Ascending aorta (tissue), 2 donors: ENCODE measurements around the gene METTL24. TPM values are rescaled to one million over a fixed set of nuclear protein-coding genes. Genes with fewer than 3 reads are reported as not detected.
"Not testable (repeated sequence)": the region's sequence is repeated elsewhere in the genome, so short reads cannot be mapped to it uniquely, and the experiment has no call there.

Experiments
- DNase-seq, 2 donors: peaks; one replicate each; pipeline ENCODE4 v3.0.0-alpha.2; 2019; ENCODE audit warnings: low spot score in 2 of 2
- H3K27ac ChIP-seq, 2 donors: fragments of 200-600 bp; sonication (generic); one replicate each; pipeline ENCODE4 v1.5.1; 2016 to 2017; ENCODE audit warnings: mild to moderate bottlenecking in 1 of 2
- H3K27me3 ChIP-seq: fragments of 200-600 bp; sonication (generic); one replicate; pipeline ENCODE4 v1.5.1; 2017
- H3K36me3 ChIP-seq, 2 donors: fragments of 200-600 bp; sonication (generic); one replicate each; pipeline ENCODE4 v1.5.1; 2016
- H3K4me1 ChIP-seq, 2 donors: fragments of 200-600 bp; sonication (generic); one replicate each; pipeline ENCODE4 v1.5.1; 2016 to 2017; ENCODE audit warnings: mild to moderate bottlenecking in 1 of 2
- H3K4me3 ChIP-seq, 2 donors: fragments of 200-600 bp; sonication (generic); one replicate each; pipeline ENCODE4 v1.5.1; 2016 to 2017; ENCODE audit warnings: mild to moderate bottlenecking in 1 of 2
- H3K9me3 ChIP-seq, 2 donors: fragments of 200-600 bp; sonication (generic); one replicate each; pipeline ENCODE4 v1.5.1; 2016
- intact Hi-C: fragments of 100-400 bp; cut with DNase I; formaldehyde crosslinking; loops from one replicate; pipeline ENCODE4 v1.15.1; 2023
- total RNA-seq: library from RNA; depleted of rRNA; stranded (reverse); fragments of >200 nt; gene quantifications from one replicate; pipeline ENCODE4 v1.1.0, GENCODE V29; 2016
- TF ChIP-seq, protein P1 (sequence below), 3 experiments: fragments of 200-600 bp in 2 of 3; fragments of 450-650 bp in 1 of 3; sonication (generic) in 2 of 3; IDR thresholded peaks; one replicate each; pipeline ENCODE4 v1.5.1; 2016 to 2019; ENCODE audit warnings: antibody characterized with exemption in 3 of 3, mild to moderate bottlenecking in 1 of 3, moderate library complexity in 1 of 3

The METTL24 gene
- total RNA-seq, 1 donor from 2014 or later: 2.0 TPM

DNA sequence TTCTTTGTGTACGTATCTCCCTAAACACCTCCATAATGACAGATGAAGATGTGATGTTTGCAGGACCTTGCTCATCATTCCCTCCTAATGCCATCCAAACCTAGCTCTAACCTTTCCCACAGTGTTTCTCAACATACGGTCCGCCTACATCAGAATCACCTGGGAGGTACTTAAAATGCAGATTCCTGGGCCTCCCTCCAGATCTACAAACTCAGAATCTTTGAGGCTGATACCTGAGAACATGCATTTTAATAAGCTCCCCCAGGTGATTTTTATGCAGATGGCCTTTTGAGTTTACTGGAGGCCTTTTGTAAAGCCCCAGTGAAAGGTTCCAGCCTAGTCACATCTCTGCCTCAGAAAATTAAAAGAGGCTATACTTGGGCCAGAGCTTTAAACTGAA is 40.5 kb downstream of the METTL24 start:
- intact Hi-C loops: no loop called here
- Histone ChIP-seq H3K27ac (no peak overlapping the region), H3K9me3 (no peaks in the 10 kb centered on the region), H3K4me1 (no peaks in the 10 kb centered on the region), H3K36me3 (peaks cover 0 to 10% of the 10 kb centered on the region in 2 donors), H3K27me3 (no peaks in the 10 kb centered on the region), H3K4me3 (no peak overlapping the region)
- TF ChIP-seq, protein P1, sequence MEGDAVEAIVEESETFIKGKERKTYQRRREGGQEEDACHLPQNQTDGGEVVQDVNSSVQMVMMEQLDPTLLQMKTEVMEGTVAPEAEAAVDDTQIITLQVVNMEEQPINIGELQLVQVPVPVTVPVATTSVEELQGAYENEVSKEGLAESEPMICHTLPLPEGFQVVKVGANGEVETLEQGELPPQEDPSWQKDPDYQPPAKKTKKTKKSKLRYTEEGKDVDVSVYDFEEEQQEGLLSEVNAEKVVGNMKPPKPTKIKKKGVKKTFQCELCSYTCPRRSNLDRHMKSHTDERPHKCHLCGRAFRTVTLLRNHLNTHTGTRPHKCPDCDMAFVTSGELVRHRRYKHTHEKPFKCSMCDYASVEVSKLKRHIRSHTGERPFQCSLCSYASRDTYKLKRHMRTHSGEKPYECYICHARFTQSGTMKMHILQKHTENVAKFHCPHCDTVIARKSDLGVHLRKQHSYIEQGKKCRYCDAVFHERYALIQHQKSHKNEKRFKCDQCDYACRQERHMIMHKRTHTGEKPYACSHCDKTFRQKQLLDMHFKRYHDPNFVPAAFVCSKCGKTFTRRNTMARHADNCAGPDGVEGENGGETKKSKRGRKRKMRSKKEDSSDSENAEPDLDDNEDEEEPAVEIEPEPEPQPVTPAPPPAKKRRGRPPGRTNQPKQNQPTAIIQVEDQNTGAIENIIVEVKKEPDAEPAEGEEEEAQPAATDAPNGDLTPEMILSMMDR (IDR thresholded peaks at IDR 0.05): no peak
- DNase-seq: no peak

DNA sequence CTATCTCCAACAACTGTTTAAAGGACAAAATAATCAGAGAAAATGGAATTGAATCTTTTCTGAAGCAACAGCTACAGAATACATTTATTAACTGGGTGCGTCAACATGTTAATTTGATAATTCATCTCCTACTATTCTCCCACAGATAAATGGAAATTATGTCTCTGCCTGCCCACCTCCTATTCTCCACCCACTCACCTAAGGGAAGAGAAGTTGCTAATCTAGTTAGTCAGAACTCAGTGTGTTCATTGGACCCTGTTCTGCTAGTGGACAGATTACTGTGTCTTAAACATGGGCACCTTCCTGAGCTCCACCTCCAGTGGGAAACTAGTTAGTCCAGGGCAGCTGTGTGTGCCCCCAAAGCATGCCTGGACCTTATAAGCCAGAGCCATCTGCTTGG is 41.0 kb downstream of the METTL24 start:
- DNase-seq: no peak

DNA sequence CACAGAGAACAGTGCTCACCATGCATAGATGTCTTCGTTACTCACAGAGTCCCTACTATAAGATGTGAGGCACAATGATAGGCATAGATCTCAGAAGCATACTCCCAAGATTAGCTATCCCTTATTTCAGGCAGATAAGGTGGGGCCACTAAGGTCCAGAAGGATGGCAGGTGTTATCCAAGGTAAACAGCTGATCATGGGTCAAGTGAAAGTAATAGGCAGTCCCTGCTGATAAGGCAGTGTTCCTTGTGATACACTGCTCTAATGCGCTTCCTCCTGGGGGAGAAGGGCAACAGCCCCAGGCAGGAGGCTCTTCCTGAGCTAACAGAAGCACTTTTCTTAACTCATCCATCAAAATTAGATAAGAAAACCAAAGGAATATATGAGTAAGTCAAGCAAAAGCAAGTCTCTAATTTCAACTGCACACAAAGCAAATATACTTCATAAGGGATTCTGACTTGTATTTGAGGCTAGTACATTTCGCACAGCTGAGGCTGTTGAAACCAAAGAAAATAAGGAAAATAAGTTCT is 42.2 kb downstream of the METTL24 start:
- intact Hi-C loops: no loop called here
- H3K4me1 ChIP-seq: no peaks in the 10 kb centered on the region
- DNase-seq: no peak
- H3K27ac ChIP-seq: no peak overlapping the region
- H3K27me3 ChIP-seq: no peaks in the 10 kb centered on the region
- TF ChIP-seq, protein P1 (IDR thresholded peaks at IDR 0.05): no peak
- H3K36me3 ChIP-seq: peaks cover 0 to 10% of the 10 kb centered on the region in 2 donors
- no peak overlapping the region for H3K4me3 ChIP-seq
- H3K9me3 ChIP-seq: no peaks in the 10 kb centered on the region

More for the DNA sequence above, 41.0 kb downstream of the METTL24 start:
- intact Hi-C loops: no loop called here
- Histone ChIP-seq H3K27me3 (no peaks in the 10 kb centered on the region), H3K9me3 (no peaks in the 10 kb centered on the region), H3K4me3 (no peak overlapping the region), H3K36me3 (peaks cover 0 to 10% of the 10 kb centered on the region in 2 donors), H3K27ac (no peak overlapping the region), H3K4me1 (no peaks in the 10 kb centered on the region)
- TF ChIP-seq, protein P1 (IDR thresholded peaks at IDR 0.05): no peak

DNA sequence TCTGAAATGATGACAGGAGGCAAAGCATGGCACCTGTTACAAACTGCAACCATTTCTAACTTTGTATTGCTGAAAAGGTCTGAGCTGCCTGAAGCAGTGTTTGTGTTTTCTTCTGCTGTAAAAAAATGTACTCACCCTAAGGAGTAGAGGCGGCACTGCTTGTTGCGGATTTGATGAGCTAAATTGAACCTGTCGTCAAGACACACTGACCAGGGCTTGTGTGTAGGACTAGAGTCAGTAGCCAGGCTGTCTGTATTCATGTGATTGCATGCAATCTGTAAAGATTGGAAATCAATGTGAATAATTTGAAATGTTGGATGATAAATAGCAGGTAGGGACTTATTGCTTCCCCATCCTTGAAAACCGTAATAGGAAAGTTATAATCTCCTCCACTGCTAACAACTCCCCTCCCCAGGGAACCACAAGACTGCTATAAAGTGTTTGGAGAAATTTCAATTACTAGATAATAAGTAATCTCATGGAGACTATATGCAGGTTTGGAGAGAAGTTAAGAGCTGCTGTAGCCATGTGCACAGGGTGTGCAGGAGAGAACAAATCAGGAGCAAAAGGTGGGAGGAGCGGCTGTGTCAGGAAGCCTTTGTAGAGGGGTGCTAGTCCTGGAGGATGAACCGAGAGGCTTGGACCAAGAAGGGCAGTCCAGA is 42.8 kb downstream of the METTL24 start:
- Histone ChIP-seq H3K36me3 (peaks cover 0 to 10% of the 10 kb centered on the region in 2 donors), H3K27ac (no peak overlapping the region), H3K4me1 (no peaks in the 10 kb centered on the region), H3K4me3 (no peak overlapping the region), H3K9me3 (no peaks in the 10 kb centered on the region), H3K27me3 (no peaks in the 10 kb centered on the region)
- intact Hi-C loops: no loop called here
- TF ChIP-seq, protein P1 (IDR thresholded peaks at IDR 0.05): no peak
- no peak for DNase-seq

DNA sequence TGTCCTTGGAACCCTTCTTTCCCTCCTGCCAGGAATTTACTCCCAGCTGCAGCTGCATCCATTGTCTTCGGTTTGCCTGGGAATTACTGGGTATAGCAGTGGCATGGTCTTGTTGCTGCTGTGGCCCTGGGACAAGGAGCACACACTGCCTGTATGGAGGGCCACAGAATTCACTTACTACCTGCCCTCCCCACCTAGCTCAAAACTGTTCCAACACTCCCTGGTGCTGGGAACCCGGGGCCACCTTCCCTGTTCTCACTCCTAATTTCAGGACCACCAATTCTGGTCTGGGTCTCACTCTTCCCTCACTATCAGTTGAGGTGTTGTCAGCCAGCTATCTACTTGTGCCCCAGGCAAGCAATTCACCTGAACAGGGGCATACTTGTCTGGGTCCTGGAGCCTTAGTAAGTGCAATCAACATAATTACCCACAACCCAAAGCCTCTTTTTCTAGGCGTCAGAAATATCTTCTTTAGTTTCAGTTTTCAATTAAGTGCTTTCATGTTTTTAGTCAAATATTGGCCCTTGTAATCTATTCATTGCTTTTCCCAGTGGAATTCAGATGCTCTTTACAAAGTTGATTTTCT is 47.2 kb downstream of the METTL24 start:
- Histone ChIP-seq H3K27me3 (no peaks in the 10 kb centered on the region), H3K36me3 (peaks cover 0 to 10% of the 10 kb centered on the region in 2 donors), H3K4me3 (no peak overlapping the region), H3K4me1 (no peaks in the 10 kb centered on the region), H3K9me3 (no peaks in the 10 kb centered on the region), H3K27ac (no peak overlapping the region)
- DNase-seq: no peak
- intact Hi-C loops: no loop called here
- TF ChIP-seq, protein P1 (IDR thresholded peaks at IDR 0.05): no peak

DNA sequence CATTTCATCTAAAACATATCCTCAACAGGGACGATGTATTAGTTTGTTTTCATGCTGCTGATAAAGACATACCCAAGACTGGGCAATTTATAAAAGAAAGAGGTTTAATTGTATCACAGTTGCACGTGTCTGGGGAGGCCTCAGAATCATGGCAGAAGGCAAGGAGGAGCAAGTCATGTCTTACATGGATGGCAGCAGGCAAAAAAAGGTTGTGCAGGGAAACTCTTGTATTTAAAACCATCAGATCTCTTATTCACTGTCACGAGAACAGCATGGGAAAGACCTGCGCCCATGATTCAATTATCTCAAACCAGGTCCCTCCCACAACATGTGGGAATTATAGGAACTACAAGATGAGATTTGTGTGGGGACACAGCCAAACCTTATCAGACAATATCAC is 48.7 kb downstream of the METTL24 start:
- H3K4me3 ChIP-seq, intact Hi-C loops, H3K27me3 ChIP-seq, H3K4me1 ChIP-seq, H3K27ac ChIP-seq, H3K9me3 ChIP-seq, DNase-seq, H3K36me3 ChIP-seq: not testable (repeated sequence)
